ENCODE results near the gene AK1.

- TF ChIP-seq CTCF (conservative IDR thresholded peaks at IDR 0.05) (no peak), EZH2 (IDR thresholded peaks at IDR 0.05; ENCODE audit: low read depth) (no peak)
Measured at GRCh38 chr9:127884976-127885490, 7.6 kb upstream of the AK1 start.

Data from PC-9 (cell line).